GM12872 (cell line): ENCODE results near the gene CHCHD10.

Experiments
- TF ChIP-seq, protein P1 (sequence below): IDR thresholded peaks from 3 replicates; pipeline ENCODE4 v1.5.1; 2011; ENCODE audit warnings: low read depth, mild to moderate bottlenecking, low read length, moderate library complexity; ENCODE audit not compliant: insufficient read depth

The CHCHD10 gene

DNA sequence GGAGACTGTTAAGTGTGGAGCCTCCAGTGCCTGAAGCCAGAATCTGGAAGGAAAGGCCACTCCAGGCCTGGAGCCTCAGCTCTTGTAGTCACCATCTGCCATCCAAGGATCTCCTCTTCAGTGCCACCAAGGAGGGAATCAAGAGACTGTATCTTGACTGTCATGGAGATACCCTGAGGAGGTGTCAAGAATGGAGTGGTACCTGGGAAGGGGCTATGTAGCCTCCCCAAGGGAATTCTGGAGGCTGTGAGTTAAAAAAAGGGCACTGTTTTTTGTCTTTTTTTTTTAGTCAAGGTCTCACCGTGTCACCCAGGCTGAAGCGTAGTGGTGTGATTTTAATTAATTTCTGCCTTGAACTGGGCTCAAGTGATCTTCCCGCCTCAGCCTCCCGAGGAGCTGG, 8.2 kb downstream of the CHCHD10 start:
- TF ChIP-seq, protein P1, sequence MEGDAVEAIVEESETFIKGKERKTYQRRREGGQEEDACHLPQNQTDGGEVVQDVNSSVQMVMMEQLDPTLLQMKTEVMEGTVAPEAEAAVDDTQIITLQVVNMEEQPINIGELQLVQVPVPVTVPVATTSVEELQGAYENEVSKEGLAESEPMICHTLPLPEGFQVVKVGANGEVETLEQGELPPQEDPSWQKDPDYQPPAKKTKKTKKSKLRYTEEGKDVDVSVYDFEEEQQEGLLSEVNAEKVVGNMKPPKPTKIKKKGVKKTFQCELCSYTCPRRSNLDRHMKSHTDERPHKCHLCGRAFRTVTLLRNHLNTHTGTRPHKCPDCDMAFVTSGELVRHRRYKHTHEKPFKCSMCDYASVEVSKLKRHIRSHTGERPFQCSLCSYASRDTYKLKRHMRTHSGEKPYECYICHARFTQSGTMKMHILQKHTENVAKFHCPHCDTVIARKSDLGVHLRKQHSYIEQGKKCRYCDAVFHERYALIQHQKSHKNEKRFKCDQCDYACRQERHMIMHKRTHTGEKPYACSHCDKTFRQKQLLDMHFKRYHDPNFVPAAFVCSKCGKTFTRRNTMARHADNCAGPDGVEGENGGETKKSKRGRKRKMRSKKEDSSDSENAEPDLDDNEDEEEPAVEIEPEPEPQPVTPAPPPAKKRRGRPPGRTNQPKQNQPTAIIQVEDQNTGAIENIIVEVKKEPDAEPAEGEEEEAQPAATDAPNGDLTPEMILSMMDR: no peak

DNA sequence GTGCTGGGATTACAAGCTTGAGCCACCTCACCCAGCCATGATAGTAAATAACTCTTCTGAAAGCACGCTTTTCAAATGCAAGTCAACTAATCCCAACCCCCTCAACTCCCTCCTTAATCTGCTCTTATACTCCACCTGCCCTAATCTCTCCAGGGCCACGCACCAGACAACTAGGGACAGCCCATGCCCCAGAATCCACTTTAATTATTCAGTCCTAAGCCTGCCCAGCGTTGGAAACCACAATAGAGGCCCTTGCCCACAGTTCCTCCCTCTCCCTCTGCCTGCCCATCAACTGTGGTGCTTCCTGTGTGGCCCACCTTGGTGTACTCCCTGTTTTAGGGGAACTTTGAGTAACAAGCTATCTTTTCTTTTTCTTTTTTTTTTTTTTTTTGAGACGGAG, 10.9 kb downstream of the CHCHD10 start:
- TF ChIP-seq, protein P1: no peak

DNA sequence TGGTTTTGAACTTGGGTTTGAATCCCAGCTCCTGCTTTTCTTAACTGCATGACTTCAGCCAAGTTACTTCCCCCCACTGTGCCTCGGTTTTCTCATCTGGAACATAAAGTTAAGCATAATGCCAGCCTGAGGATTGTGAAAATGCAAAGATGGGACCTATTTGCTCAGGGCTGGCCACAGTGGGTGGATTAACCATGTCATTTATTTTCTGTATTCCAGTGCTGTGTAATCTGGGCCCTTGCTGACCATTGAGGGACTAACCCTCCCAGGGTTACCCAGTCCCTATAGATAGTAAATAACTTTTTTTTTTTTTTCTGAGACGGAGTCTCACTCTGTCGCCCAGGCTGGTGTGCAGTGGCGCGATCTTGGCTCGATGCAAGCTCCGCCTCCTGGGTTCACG, 12.1 kb downstream of the CHCHD10 start:
- TF ChIP-seq, protein P1: no peak

DNA sequence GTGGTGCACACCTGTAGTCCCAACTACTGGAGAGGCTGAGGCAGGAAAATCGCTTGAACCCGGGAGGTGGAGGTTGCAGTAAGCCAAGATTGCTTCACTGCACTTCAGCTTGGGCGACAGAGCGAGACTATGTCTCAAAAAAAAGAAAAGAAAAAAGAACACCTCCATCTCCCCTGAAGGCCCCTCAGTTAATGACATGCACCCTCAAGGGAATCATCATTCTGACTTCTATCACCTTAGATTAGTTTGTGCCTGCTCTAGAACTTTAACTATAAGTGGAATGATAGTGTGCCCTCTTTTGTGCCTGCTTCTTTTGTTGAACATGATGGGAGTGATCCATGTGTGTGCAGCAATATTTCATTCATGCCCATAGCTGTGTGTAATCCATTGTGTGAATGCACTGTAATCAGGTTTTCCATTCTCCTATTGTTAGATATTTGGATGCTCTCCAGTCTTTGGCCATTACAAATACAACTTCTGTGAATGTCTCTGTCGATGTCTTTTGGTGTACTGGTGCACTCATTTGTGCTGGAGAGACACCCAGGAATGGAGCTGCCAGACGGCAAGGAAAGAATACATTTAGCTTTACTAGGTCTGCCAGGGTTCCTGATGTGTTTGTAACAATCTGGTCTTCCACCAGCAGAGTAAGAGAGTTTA, 12.7 kb downstream of the CHCHD10 start:
- TF ChIP-seq, protein P1: no peak

DNA sequence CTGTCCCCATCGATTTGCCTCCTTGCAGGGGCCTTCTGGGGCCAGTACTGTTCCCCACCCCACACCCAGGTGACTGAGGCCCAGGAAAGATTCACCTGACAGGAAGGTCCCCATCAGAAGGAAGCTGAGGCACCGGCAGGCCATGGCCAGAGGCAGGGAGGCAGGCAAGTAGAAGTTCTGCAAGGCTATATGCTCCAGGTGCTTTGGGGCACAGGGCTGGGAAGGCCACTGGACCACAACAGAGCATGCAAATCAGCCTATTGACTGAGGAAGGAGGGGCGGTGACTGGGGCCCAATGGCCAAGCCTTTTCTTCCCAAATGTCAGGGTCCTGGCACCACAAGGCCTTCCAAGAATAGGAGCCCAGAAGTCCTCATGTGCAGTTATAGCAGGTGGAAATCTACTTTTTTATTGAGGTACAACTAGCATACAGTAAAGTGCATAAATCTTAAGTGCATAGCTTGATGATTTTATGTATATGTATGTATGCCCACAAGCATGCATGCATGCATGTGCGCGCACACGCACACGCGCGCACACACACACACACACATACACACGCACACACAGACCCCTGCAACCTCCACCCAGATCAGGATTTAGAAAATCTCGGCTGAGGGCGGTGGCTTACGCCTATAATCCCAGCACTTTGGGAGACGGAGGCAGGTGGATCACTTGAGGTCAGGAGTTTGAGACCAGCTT, 13.4 kb downstream of the CHCHD10 start, which contains the start of gene VPREB3:
Gene VPREB3 (minus strand): TSS at position 206 of the 700 bp plus-strand sequence. CDS start 62 bp downstream, at position 144.
- TF ChIP-seq, protein P1: no peak

DNA sequence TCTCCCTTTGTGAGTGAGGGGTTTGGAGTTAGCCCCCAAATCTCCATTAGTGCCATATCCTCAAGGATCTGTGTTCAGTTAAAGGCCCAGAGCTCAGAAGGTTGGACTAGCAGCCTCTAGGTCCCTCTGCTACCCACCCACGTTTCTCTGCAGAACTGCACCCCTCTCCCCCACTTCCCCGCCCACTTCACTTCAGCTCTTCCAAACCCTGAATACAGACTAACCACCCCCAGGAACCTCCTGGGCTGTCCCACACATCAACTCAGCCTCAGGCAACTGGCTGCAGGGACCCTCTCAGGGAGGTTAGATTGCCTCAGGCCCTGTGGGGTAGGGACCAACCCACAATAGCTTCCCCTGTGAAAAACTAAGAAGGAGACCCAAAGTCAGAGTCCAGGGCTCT, 14.4 kb downstream of the CHCHD10 start:
- TF ChIP-seq, protein P1: peak; percentile 19; the same call in 1 of the 3 replicates

DNA sequence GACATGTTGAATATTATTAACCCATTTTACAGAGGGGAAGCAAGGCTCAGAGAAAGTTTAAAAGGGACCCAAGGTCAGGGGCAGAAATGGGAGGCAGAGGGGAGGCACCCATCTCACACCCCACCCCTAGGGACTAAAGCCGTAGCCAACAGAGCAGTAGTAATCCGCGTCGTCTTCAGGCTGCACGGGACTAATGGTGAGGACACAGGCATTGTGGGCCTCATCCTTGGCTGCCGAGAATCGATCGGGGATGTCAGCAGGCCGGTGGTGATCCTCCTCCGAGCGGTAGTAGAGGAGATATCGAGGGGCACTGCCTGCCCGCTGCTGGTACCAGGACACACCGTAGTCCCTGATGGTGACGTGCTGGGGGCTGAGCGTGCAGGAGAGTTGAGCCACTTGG, 15.0 kb downstream of the CHCHD10 start:
- TF ChIP-seq, protein P1: no peak
